Colon (tissue), 2 donors: Measurements from ENCODE around the gene SCART1.
"Not testable (repeated sequence)": the region's sequence is repeated elsewhere in the genome, so short reads cannot be mapped to it uniquely, and the experiment has no call there.

Experiments used
- FAIRE-seq: peaks from 2 replicates; lab custom pipeline; 2012; peaks lifted over from hg19 to GRCh38; lab: Jason Lieb, UNC
- donor health status: control.
- donor health status: control.

Gene SCART1

GRCh38 chr10:133453516-133454203 lies at the start of gene SCART1:
Gene SCART1 (plus strand): TSS chr10:133453945. CDS start chr10:133453998, 53 bp downstream.
- no peak for FAIRE-seq

- FAIRE-seq: no peak
Measured at GRCh38 chr10:133405272-133405671, 48.5 kb upstream of the SCART1 start.

DNA sequence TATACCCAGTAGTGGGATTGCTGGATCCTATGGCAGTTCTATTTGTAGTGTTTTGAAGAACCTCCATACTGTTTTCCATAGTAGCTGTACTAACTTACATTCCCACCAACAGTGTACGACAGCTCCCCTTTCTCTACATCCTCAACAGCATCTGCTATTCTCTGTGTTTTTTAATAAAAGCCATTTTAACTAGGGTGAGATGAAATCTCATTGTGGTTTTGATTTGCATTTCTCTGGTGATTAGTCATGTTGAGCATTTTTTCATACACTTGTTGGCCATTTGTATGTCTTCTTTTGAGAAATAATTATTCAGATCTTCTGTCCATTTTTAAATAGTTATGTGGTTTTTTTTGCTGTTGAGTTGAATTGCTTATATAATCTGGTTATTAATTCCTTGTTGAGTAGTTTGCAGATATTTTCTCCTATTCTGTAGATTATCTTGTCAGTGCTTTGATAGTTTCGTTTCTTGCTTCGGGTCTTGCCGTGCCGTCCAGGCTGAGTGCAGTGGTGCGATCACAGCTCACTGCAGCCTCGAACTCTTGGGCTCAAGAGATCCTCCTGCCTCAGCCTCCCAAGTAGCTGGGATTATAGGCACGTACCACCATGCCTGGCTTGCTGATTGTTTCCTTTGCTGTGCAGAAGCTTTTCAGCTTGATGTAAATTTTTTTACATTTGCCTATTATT lies 47.8 kb upstream of the SCART1 start:
- FAIRE-seq: no peak

- FAIRE-seq: no peak
Measured at GRCh38 chr10:133411523-133412380, 42.0 kb upstream of the SCART1 start.

DNA sequence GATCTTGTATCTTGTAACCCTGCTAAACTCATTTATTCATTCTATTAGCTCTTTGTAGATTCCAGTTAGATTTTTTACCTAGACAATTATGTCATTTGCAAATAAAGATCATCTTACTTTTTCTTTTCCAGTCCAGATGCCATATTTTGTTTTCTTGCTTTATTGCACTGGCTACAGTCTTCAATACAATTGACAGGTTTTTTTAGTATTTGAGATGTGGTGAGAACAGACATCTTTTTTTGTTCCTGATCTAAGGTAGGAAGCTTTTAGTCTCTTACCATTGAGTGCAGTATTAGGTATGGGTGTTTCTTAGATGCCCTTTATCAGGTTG lies 41.4 kb upstream of the SCART1 start:
- no peak for FAIRE-seq

- FAIRE-seq: not testable (repeated sequence)
Measured at GRCh38 chr10:133414401-133414800, 39.3 kb upstream of the SCART1 start.

- no peak for FAIRE-seq
Measured at GRCh38 chr10:133415752-133416151, 38.0 kb upstream of the SCART1 start.

DNA sequence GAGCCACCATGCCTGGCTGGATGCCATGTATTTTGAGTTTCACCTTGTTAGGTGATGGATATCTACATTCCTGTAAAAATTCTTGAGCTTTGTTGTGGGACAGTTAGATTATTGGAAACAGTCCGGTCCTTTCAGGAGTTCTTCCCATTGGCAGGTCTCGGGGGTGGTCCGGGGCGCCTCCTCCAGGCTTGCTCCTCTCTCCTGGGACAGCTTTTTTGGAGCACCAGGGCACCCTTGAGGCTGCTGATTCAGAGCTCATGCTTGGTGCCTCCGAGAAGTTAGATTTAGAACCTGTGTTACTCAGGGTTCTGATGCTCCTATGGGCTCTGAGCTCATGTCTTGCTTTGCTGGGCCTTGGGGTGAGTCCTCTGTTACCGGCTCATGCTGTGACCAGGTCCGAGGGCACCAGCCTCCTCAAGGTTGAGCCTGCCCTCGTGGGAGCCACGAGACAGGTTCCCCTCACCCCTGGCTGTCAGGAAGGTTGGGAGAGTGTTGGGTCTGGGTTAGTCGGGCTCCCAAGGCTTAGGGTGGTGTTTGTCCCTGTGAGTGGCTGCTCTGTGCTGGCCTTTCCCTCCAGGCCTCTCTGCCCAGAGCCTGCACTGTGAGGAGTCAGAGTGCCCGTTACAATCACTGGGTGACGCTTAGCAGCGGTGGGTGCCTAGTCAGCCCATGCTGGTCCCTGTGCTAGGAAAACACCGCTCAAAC lies 35.3 kb upstream of the SCART1 start:
- FAIRE-seq: no peak

DNA sequence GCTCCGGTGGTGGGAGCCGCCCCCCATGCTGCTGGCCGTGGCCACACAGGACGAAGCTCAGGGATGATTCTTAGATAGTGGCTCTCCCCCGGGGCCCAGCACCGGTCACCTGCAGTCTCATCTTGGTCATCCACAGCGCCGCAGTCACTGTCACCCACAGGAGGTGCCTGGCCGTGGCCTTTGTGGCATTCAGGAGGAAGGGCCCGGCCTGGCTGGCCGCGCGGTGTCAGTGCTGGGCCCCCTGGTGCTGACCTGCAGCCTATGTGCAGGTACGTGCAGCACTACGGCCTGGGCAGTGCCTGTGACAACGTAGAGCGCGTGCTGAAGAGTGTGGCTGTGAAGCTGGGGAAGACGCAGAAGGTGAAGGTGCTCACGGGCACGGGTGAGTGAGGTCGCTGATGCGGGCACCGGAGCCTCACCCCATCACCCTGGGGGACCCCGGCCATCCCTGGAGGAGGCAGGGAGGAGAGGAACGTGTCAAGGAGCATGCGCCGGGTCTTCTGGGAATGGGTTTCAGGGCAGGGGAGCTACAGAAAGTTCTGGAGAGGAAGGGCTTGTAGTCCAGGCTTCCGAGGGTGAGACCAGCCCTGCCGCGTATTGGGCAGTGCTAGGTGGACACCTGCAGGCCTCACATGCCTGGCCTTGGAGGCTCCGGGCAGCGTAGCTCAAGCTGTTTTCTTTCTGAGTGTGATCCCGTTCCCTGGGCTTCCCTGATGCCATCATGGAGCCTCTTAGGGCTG lies 34.4 kb upstream of the SCART1 start:
- no peak for FAIRE-seq

DNA sequence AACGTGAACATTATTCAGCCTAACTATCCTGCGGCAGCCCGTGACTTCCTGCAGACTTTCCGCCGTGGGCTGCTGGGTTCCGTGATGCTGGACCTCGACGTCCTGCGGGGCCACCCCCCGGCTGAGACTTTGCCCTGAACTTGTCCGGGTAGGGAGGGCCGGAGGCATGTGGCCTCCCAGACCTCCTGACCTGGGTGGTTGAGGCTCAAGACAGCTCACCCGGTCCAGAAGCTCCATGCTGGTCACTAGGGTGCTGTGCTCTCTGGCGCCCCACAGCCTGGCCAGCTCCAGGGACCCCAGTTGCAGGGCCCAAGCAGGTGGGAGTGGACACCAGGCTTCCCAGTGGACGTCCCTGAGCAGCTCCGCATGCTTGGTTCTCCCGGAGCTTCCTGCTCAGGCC lies 33.7 kb upstream of the SCART1 start:
- no peak for FAIRE-seq

GRCh38 chr10:133420579-133420978 lies 33.2 kb upstream of the SCART1 start:
- no peak for FAIRE-seq

DNA sequence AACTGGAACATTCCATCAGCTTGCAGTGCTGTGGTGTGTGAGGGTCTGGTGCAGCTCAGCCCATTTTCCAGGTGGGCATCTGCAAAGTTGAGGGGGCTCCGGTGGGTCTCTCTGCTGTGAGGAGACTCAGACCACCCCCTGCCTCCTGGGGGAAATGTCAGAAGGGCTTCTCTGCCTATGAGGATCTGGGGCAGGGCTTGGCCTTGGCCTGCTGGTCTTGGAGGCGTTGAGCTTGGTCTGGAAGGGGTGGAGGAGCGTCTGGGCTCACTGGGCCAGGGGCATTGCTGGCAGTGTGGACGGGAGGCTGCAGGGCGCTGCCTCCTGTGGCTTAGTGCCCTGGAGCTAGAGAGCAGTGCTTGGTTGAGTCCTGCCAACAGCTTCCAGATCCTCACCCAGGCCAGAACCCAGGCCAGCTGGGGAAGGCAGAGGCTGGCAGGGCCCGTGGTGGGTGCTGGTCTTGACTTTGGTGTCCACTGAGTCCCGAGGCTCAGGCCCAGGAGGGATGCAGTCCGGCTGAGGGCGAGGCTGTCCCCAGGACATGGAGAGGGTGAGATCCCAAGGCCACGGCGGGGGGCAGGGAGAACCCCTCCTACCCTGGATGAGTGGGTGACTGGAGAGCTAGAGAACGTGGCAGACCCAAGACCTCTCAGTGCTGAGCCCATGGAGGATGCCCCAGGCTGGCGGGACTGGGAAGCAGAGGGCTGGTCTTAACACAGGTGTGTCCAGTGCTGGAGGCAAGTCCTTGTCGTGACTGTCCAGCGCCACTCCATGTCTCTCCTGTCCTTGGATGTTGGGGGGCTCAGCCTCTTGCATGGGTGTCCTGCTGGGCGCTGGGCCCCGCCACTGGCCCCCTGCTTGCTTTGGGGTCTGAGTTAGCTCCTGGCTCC lies 32.2 kb upstream of the SCART1 start:
- FAIRE-seq: no peak

DNA sequence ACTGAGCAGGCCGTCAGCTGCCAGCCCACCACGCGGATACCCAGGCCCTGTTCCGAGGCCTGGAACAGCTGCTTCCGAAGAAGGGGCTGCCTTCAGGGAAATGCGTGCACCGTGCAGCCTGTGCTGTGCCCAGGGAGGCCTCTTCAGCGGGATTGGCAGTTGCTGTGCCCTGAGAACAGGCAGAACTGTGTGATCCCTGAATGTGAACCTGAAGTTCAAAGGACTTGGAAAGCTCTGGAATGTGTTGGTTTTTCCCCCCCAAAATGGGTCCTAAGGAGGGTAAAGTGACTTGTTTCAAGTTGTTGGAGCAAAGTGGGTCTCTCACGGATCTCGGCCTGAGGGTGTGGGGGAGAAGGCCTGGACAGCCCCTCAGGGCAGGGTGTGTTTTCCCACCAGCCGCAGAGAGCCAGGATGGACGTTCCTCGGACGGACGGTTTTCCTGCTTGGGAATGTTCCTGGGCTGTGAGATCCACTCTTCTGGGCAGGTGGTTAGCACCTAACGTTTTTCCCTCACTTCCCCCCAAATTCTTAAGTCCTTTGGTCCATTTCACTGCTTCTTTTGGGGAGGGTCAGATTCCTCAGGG lies 31.4 kb upstream of the SCART1 start:
- FAIRE-seq: no peak

GRCh38 chr10:133422807-133423771 lies 30.7 kb upstream of the SCART1 start:
- FAIRE-seq: no peak

DNA sequence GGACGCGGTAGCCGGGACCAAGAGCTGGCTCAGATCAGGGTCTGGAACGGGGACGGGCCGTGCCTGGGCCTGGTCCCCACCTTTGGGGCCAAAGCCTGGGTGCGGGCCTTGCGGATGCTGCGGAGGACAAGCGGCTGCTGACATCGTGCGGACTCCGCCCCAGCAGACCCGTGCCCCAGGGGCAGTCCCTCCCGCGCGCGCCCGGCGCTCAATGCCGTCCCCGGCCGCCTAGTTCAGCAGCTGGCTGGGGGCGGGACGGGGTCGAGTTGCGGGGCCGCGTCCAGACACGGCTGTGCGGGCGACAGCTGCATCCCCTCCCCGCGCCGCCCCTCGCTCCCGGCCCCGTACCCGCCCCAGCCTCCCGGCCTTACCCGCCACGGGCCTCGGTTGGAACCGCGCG lies 29.6 kb upstream of the SCART1 start:
- not testable (repeated sequence) for FAIRE-seq

GRCh38 chr10:133424601-133425000 lies 29.1 kb upstream of the SCART1 start, which contains the start of gene SPRN:
Gene SPRN (minus strand): TSS chr10:133424625. CDS start chr10:133423681, 944 bp downstream.
- not testable (repeated sequence) for FAIRE-seq

DNA sequence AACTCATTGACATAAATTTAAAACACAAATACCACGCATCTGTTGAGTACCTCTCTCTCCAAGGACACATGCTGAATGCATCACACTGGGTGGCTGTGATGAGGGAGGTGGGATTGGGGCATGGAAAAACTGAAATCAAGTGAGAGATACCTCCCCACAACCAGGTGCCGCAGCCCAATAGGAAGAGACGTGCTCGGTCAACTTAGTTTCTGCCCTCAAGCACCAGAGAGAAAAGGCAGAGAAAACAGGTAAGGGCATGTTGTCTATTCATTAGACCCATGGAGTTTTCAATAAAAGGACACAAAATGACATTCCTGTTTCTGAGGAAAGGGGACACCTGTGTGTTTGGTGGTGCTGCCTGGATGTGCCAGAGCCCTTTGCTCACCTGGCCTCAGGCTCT lies 24.2 kb upstream of the SCART1 start:
- not testable (repeated sequence) for FAIRE-seq

GRCh38 chr10:133431888-133432613 lies 21.7 kb upstream of the SCART1 start:
- FAIRE-seq: not testable (repeated sequence)
